Lower lobe of right lung (tissue), 2 donors: ENCODE results near the gene CRHBP. TPM values are rescaled to one million over a fixed set of nuclear protein-coding genes. Genes with fewer than 3 reads are reported as not detected.
"Not testable (repeated sequence)": the region's sequence is repeated elsewhere in the genome, so short reads cannot be mapped to it uniquely, and the experiment has no call there.

Experiments
- ATAC-seq, 2 donors: fragments of 200-7000 bp; cut with Tn5 transposase; one replicate each; pipeline ENCODE4 v1.9.1; 2020 to 2022; ENCODE audit warnings: mild to moderate bottlenecking in 2 of 2, moderate library complexity in 2 of 2
- DNase-seq: peaks from one replicate; pipeline ENCODE4 v3.0.0-alpha.2; 2020
- H3K27ac ChIP-seq: fragments of 200-600 bp; one replicate; pipeline ENCODE4 v1.8.0; 2022
- H3K27me3 ChIP-seq: fragments of 200-600 bp; one replicate; pipeline ENCODE4 v1.8.0; 2022; ENCODE audit warnings: low read depth
- H3K36me3 ChIP-seq: fragments of 200-600 bp; one replicate; pipeline ENCODE4 v1.8.0; 2022; ENCODE audit warnings: mild to moderate bottlenecking
- H3K4me1 ChIP-seq: fragments of 200-600 bp; one replicate; pipeline ENCODE4 v1.8.0; 2022
- H3K4me3 ChIP-seq: fragments of 200-600 bp; one replicate; pipeline ENCODE4 v1.8.0; 2022; ENCODE audit warnings: mild to moderate bottlenecking
- H3K9me3 ChIP-seq: fragments of 200-600 bp; one replicate; pipeline ENCODE4 v1.8.0; 2022
- intact Hi-C: fragments of 100-400 bp; cut with DNase I; formaldehyde crosslinking; loops from one replicate; pipeline ENCODE4 v1.11.0; 2022
- total RNA-seq: library from RNA; stranded (reverse); fragmentation: NEBNext Ultra II Directional; extraction: Animal tissue kit (Norgen Biotek cat#: 25700); gene quantifications from one replicate; pipeline ENCODE4 v1.2.1, GENCODE V29; 2021
- TF ChIP-seq, protein P1 (sequence below): fragments of 200-600 bp; IDR thresholded peaks from one replicate; pipeline ENCODE4 v1.8.0; 2022; ENCODE audit warnings: antibody characterized with exemption, mild to moderate bottlenecking
- donor health status: DM: no; HTN: yes; CAD: no; lungs with severe emphysema.

Gene CRHBP
- total RNA-seq, 1 donor from 2014 or later: 0.53 TPM

DNA sequence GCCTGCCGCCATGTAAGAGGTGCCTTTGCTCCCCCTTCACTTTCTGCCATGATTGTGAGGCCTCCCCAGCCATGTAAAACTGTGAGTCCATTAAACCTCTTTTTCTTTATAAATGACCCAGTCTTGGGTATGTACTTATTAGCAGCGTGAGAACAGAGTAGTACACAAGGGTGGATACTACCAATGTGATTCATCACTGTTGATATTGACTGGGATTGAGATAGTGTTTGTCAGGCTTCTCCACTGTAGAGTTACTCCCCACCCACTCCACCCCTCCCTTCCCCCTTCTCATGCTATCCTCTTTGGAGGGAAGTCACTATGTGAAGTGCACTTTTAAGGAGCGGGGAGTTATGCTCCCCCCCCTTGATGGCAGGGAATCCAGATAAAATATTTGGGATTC lies 11.4 kb upstream of the CRHBP start:
- Histone ChIP-seq H3K36me3 (no peaks in the 10 kb centered on the region), H3K9me3 (no peaks in the 10 kb centered on the region), H3K27me3 (no peaks in the 10 kb centered on the region), H3K27ac (no peak overlapping the region), H3K4me3 (no peak overlapping the region), H3K4me1 (no peaks in the 10 kb centered on the region)
- ATAC-seq: peak in 1 of 2 donors; percentile 21
- TF ChIP-seq, protein P1, sequence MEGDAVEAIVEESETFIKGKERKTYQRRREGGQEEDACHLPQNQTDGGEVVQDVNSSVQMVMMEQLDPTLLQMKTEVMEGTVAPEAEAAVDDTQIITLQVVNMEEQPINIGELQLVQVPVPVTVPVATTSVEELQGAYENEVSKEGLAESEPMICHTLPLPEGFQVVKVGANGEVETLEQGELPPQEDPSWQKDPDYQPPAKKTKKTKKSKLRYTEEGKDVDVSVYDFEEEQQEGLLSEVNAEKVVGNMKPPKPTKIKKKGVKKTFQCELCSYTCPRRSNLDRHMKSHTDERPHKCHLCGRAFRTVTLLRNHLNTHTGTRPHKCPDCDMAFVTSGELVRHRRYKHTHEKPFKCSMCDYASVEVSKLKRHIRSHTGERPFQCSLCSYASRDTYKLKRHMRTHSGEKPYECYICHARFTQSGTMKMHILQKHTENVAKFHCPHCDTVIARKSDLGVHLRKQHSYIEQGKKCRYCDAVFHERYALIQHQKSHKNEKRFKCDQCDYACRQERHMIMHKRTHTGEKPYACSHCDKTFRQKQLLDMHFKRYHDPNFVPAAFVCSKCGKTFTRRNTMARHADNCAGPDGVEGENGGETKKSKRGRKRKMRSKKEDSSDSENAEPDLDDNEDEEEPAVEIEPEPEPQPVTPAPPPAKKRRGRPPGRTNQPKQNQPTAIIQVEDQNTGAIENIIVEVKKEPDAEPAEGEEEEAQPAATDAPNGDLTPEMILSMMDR: no peak
- intact Hi-C loops: no loop called here
- no peak for DNase-seq

DNA sequence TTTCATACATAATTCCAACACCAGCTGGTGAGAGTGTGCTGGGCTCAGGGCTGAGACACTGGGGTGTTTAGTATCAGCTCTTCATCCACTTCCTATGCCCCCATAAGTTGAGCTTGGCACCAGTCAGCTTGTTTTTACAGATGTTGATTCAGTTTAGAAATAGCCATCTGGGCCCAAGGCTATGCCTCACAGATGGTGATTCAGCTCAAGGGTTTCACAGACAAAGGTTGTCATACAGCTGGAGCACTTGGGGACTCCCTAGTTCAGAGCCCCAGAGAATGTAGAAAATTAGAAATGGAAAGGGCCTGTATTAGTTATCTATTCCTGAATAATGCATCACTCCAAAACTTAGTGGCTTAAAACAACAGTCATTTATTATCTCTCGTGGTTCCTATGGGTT lies 10.3 kb upstream of the CRHBP start:
- DNase-seq: no peak
- ATAC-seq: no peak
- H3K27me3 ChIP-seq: no peaks in the 10 kb centered on the region
- TF ChIP-seq, protein P1: no peak
- no peaks in the 10 kb centered on the region for H3K36me3 ChIP-seq
- H3K4me1 ChIP-seq: no peaks in the 10 kb centered on the region
- H3K27ac ChIP-seq: no peak overlapping the region
- no peaks in the 10 kb centered on the region for H3K9me3 ChIP-seq
- no peak overlapping the region for H3K4me3 ChIP-seq
- intact Hi-C loops: no loop called here

DNA sequence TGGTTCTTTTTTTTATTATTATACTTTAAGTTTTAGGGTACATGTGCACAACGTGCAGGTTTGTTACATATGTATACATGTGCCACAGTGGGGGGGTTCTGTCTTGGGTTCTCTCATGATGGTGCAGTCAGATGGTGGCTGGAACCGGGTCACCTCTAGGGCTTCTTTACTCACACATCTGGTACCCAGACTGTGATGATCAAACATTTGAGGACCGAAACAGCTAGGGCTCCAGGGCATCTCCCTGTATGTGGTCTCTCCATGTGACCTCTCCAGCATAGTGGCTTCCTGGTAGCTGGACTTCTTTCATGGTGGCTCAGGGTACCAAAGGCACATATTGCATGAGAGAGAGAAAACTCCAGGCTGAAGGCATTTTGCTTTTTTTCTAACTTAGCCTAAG lies 9.8 kb upstream of the CRHBP start:
- DNase-seq (no peak), ATAC-seq (no peak)
- no peaks in the 10 kb centered on the region for H3K9me3 ChIP-seq
- no peak overlapping the region for H3K27ac ChIP-seq
- TF ChIP-seq, protein P1: no peak
- H3K36me3 ChIP-seq: no peaks in the 10 kb centered on the region
- intact Hi-C loops: no loop called here
- H3K4me3 ChIP-seq: no peak overlapping the region
- H3K27me3 ChIP-seq: no peaks in the 10 kb centered on the region
- no peaks in the 10 kb centered on the region for H3K4me1 ChIP-seq

DNA sequence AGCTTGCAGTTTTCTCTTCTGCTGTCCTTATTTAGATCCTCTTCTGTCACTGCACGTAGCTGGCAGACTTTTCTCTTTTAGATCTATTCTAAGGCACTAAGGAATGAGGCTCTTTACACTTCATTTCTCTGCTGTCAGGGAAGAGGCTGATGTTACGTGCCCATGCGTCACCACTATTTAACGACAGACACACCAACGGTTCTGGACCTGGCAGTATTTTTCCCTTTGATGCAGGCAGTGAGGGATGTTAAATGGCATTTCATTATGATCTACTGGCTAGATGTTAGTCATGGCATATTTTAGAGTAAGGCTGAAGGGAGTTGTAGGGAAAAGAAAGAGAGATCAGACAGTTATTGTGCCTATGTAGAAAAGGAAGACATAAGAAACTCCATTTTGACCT lies 8.2 kb upstream of the CRHBP start:
- DNase-seq (no peak), ATAC-seq (no peak)
- Histone ChIP-seq H3K9me3 (no peaks in the 10 kb centered on the region), H3K4me1 (no peaks in the 10 kb centered on the region), H3K27ac (no peak overlapping the region), H3K27me3 (no peaks in the 10 kb centered on the region), H3K4me3 (no peak overlapping the region), H3K36me3 (no peaks in the 10 kb centered on the region)
- TF ChIP-seq, protein P1: no peak
- intact Hi-C loops: no loop called here

DNA sequence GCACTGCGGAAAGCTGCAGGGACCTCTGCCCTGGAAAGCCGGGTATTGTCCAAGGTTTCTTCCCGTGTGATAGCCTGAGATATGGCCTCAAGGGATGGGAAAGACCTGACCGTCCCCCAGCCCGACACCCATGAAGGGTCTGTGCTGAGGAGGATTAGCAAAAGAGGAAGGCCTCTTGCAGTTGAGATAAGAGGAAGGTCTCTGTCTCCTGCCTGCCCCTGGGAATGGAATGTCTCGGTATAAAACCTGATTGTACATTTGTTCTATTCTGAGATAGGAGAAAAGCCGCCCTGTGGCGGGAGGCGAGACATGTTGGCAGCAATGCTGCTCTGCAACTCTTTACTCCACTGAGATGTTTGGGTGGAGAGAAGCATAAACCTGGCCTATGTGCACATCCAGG lies 7.6 kb upstream of the CRHBP start:
- H3K4me3 ChIP-seq, H3K36me3 ChIP-seq, ATAC-seq, DNase-seq, intact Hi-C loops, H3K27ac ChIP-seq, H3K27me3 ChIP-seq, H3K9me3 ChIP-seq, H3K4me1 ChIP-seq: not testable (repeated sequence)

DNA sequence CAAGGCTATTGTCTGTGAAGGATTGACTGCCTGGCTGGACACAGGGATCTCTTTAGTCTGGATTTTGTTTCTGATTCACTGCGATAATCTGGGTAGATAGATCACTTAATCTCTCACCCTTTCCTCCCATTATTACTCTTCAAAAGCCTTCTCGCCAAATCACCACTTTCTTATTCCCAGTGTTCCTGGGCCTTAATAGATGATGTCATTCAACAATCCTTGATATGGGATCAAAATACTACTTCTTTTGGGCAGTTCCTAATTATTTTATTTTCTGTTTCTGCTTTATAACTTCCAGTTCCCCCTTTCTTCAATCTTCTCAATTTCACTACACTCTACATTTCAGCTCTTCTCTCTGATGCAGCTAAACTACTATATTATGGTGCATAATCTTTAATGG lies 6.8 kb upstream of the CRHBP start:
- Histone ChIP-seq H3K9me3 (no peaks in the 10 kb centered on the region), H3K36me3 (no peaks in the 10 kb centered on the region), H3K27ac (no peak overlapping the region), H3K4me3 (no peak overlapping the region), H3K27me3 (no peaks in the 10 kb centered on the region), H3K4me1 (no peaks in the 10 kb centered on the region)
- ATAC-seq (no peak), DNase-seq (no peak)
- TF ChIP-seq, protein P1: no peak
- intact Hi-C loops: no loop called here
